K562 (cell line): Measurements from ENCODE around the gene SMIM36. TPM values are rescaled to one million over a fixed set of nuclear protein-coding genes. Genes with fewer than 3 reads are reported as not detected.

Source experiments
- ATAC-seq: fragments of 200-7000 bp; cut with Tn5 transposase; 3 replicates; pipeline ENCODE4 v1.9.1; 2020; ENCODE audit warnings: moderate library complexity
- BruUV-seq: library from RNA; stranded (reverse); fragments of 400-500 nt; replicated peaks from 2 replicates; lab custom pipeline; 2021; lab: Mats Ljungman, UMichigan
- CTCF ChIA-PET: fragments of 300-600 bp; formaldehyde crosslinking; extraction: SDS; loops from one replicate; lab custom pipeline; 2021; ENCODE audit warnings: low intra/inter-chr PET ratio; lab: Yijun Ruan, JAX
- POLR2A ChIA-PET: fragments of 300-600, 350-650 bp; sonication (Branson Sonifier 250); formaldehyde crosslinking; extraction: SDS; loops from one replicate; lab custom pipeline; 2021; ENCODE audit warnings: antibody characterized with exemption, inconsistent platforms; lab: Yijun Ruan, JAX
- DNase-seq, 4 experiments: peaks; one replicate each; pipeline versions ENCODE4 v3.0.0 to v3.0.0-alpha.2; 2011 to 2018; ENCODE audit warnings: low spot score in 3 of 4, mixed read lengths in 3 of 4; ENCODE audit errors: extremely low read depth in 1 of 4
- FAIRE-seq: peaks from 2 replicates; lab custom pipeline; 2011; peaks lifted over from hg19 to GRCh38; lab: Jason Lieb, UNC
- H2AFZ ChIP-seq: 2 replicates; pipeline ENCODE4 v1.6.0; 2011; ENCODE audit warnings: low read depth, low read length, control low read depth, inconsistent platforms
- H3K27ac ChIP-seq: fragments of 200-600 bp; 3 replicates; pipeline ENCODE4 v1.8.0; 2011; ENCODE audit warnings: low read depth, mild to moderate bottlenecking, control low read depth, inconsistent platforms, low read length, moderate library complexity, mixed read lengths; ENCODE audit errors: extremely low read depth
- H3K27me3 ChIP-seq, 2 experiments: fragments of 300-600 bp in 1 of 2; 2 replicates in 1 of 2; 3 replicates in 1 of 2; pipeline versions ENCODE4 v1.6.0 to v1.8.0; 2011; ENCODE audit warnings: inconsistent platforms in 2 of 2, low read length in 2 of 2, mild to moderate bottlenecking in 1 of 2, mixed read lengths in 1 of 2, moderate library complexity in 1 of 2; ENCODE audit not compliant: control insufficient read depth in 2 of 2, insufficient read depth in 2 of 2
- H3K36me3 ChIP-seq: fragments of 300-600 bp; 3 replicates; pipeline ENCODE4 v1.8.0; 2011; ENCODE audit warnings: mild to moderate bottlenecking, low read length, inconsistent platforms; ENCODE audit not compliant: control insufficient read depth, insufficient read depth
- H3K4me1 ChIP-seq, 2 experiments: fragments of 200-600 bp in 1 of 2; replicated peaks in 1 of 2; 2 replicates in 1 of 2; 3 replicates in 1 of 2; pipeline versions ENCODE4 v1.5.1 to v1.8.0; 2011; ENCODE audit warnings: inconsistent platforms in 2 of 2, low read length in 2 of 2, mild to moderate bottlenecking in 1 of 2, mixed read lengths in 1 of 2, moderate library complexity in 1 of 2; ENCODE audit not compliant: control insufficient read depth in 2 of 2, insufficient read depth in 2 of 2
- H3K4me2 ChIP-seq: 2 replicates; pipeline ENCODE4 v1.6.1; 2011; ENCODE audit warnings: low read length, control low read depth, inconsistent platforms, mixed read lengths; ENCODE audit not compliant: insufficient read depth
- H3K4me3 ChIP-seq: fragments of 200-600 bp; sonication (generic), shearing (Covaris generic); 2 replicates; pipeline ENCODE4 v1.5.1; 2016; ENCODE audit warnings: control low read depth, inconsistent platforms
- H3K79me2 ChIP-seq: fragments of 200-600 bp; 3 replicates; pipeline ENCODE4 v1.8.0; 2011; ENCODE audit warnings: low read length, inconsistent platforms; ENCODE audit not compliant: control insufficient read depth, insufficient read depth
- H3K9ac ChIP-seq, 2 experiments: 2 replicates each; pipeline versions ENCODE4 v1.6.0 to v1.6.1; 2011; ENCODE audit warnings: low read depth in 2 of 2, low read length in 2 of 2, control low read depth in 1 of 2, inconsistent platforms in 1 of 2, mild to moderate bottlenecking in 1 of 2, mixed read lengths in 1 of 2; ENCODE audit not compliant: insufficient read depth in 1 of 2
- H3K9me1 ChIP-seq: one replicate; pipeline ENCODE4 v1.6.0; 2011; ENCODE audit warnings: inconsistent platforms, mild to moderate bottlenecking, low read length, moderate library complexity; ENCODE audit not compliant: control insufficient read depth, insufficient read depth
- H3K9me3 ChIP-seq: replicated peaks from 2 replicates; pipeline ENCODE4 v1.5.1; 2011; ENCODE audit warnings: low read depth, low read length, inconsistent platforms; ENCODE audit not compliant: control insufficient read depth, insufficient read depth
- H4K20me1 ChIP-seq: replicated peaks from 2 replicates; pipeline ENCODE4 v1.6.1; 2011; ENCODE audit warnings: low read length, inconsistent platforms, mixed read lengths; ENCODE audit not compliant: control insufficient read depth, insufficient read depth
- BCL6 ChIP-seq: fragments of 250-450 bp; sonication (Bioruptor Pico); IDR thresholded peaks from 2 replicates; pipeline ENCODE4 v1.4.0; 2020
- BHLHE40 ChIP-seq: IDR thresholded peaks from 2 replicates; pipeline ENCODE4 v1.6.1; 2011; ENCODE audit warnings: low read length, improper control_type of control experiment
- CREM ChIP-seq: IDR thresholded peaks from 2 replicates; pipeline ENCODE4 v1.6.1; 2014; ENCODE audit warnings: antibody characterized with exemption, low read depth
- KLF6 ChIP-seq: fragments of 250-450 bp; sonication (Bioruptor Pico); IDR thresholded peaks from 2 replicates; pipeline ENCODE4 v1.4.0; 2020; ENCODE audit warnings: mild to moderate bottlenecking, moderate library complexity, borderline replicate concordance
- LARP7 ChIP-seq: fragments of 450-650 bp; IDR thresholded peaks from 2 replicates; pipeline ENCODE4 v1.6.1; 2016
- NR2C1 ChIP-seq, 2 experiments: fragments of 450-650 bp; IDR thresholded peaks; 2 replicates each; pipeline ENCODE4 v1.6.1; 2017; ENCODE audit warnings: mild to moderate bottlenecking in 2 of 2, antibody characterized with exemption in 1 of 2, inconsistent platforms in 1 of 2, missing compliant biosample characterization in 1 of 2, missing genetic modification characterization in 1 of 2
- RFX7 ChIP-seq: fragments of 250-450 bp; sonication (Bioruptor Pico); IDR thresholded peaks from 2 replicates; pipeline ENCODE4 v1.5.1; 2021; ENCODE audit warnings: mild to moderate bottlenecking
- SIX5 ChIP-seq, 2 experiments: IDR thresholded peaks; 2 replicates each; pipeline ENCODE4 v1.6.1; 2011; ENCODE audit warnings: low read length in 2 of 2, borderline replicate concordance in 1 of 2, low read depth in 1 of 2, mild to moderate bottlenecking in 1 of 2, moderate library complexity in 1 of 2; ENCODE audit not compliant: insufficient read depth in 1 of 2
- TAF15 ChIP-seq: fragments of 200-400 bp; formaldehyde crosslinking; IDR thresholded peaks from 2 replicates; pipeline ENCODE4 v1.6.1; 2017; ENCODE audit warnings: mild to moderate bottlenecking, low read depth, low read length, moderate library complexity
- TAL1 ChIP-seq: fragments of 450-650 bp; IDR thresholded peaks from 2 replicates; pipeline ENCODE4 v1.6.1; 2016; ENCODE audit warnings: mild to moderate bottlenecking
- THRAP3 ChIP-seq: fragments of 450-650 bp; IDR thresholded peaks from 2 replicates; pipeline ENCODE4 v1.6.1; 2016; ENCODE audit warnings: mild to moderate bottlenecking, inconsistent platforms, borderline replicate concordance
- ZBTB26 ChIP-seq: fragments of 450-650 bp; formaldehyde crosslinking; IDR thresholded peaks from 2 replicates; pipeline ENCODE4 v1.4.0; 2022; ENCODE audit warnings: missing genetic modification characterization
- ZNF408 ChIP-seq: fragments of 250-450 bp; sonication (Bioruptor Pico); IDR thresholded peaks from 2 replicates; pipeline ENCODE4 v1.4.0; 2020; ENCODE audit warnings: low read depth, mild to moderate bottlenecking, moderate library complexity
- ZNF778 ChIP-seq: fragments of 450-650 bp; formaldehyde crosslinking; IDR thresholded peaks from 2 replicates; pipeline ENCODE4 v1.4.0; 2020; ENCODE audit warnings: mild to moderate bottlenecking, moderate library complexity
- ZNF79 ChIP-seq: fragments of 250-450 bp; sonication (Bioruptor Pico); IDR thresholded peaks from 2 replicates; pipeline ENCODE4 v1.4.0; 2020; ENCODE audit warnings: low read depth, mild to moderate bottlenecking, moderate library complexity
- ZZZ3 ChIP-seq: fragments of 450-650 bp; IDR thresholded peaks from 2 replicates; pipeline ENCODE4 v1.6.1; 2016; ENCODE audit warnings: antibody characterized with exemption, mild to moderate bottlenecking, moderate library complexity
- WGBS: fragments of 100-300 bp; shearing (Covaris generic); methylation state at CpG from one replicate; pipeline ENCODE4 v1.1.6; 2016; ENCODE audit warnings: low coverage, mixed read lengths; ENCODE audit not compliant: insufficient coverage; ENCODE audit errors: missing lambda C conversion rate; 5-methylcytosine and 5-hydroxymethylcytosine counted together
- in situ Hi-C: fragments of 300-500 bp; cut with MboI; formaldehyde crosslinking; loops from 4 replicates; pipeline ENCODE4 v1.15.0; 2018; ENCODE audit warnings: inconsistent platforms, mixed read lengths
- intact Hi-C: fragments of 100-400 bp; cut with micrococcal nuclease; formaldehyde crosslinking; loops from 2 replicates; pipeline ENCODE4 v1.14.2; 2022
- polyA plus RNA-seq, 8 experiments: library from polyadenylated mRNA; depleted of rRNA in 4 of 8; stranded (reverse) in 5 of 8; unstranded in 3 of 8; fragments of >200 nt; fragmentation: Nextera tagmentation in 2 of 8; fragmentation: Illumina TruSeq in 1 of 8; extraction: Ambion mirVana in 2 of 8; extraction: Trizol in 1 of 8; gene quantifications; 2 replicates each; pipeline versions ENCODE4 v1.2.1 to v1.2.3, GENCODE V29; 2011 to 2014; ENCODE audit warnings: inconsistent platforms in 1 of 8, missing spikeins in 1 of 8
- total RNA-seq, 7 experiments: library from RNA; depleted of rRNA in 6 of 7; stranded (reverse); fragments of >200 nt in 6 of 7; fragmentation: Illumina TruSeq in 2 of 7; extraction: Trizol in 2 of 7; gene quantifications; 2 replicates each; pipeline versions ENCODE4 v1.2.1 to v1.2.3, GENCODE V29; 2011 to 2021; ENCODE audit warnings: low replicate concordance in 1 of 7
- TF ChIP-seq, protein P1 (sequence below), 3 experiments: IDR thresholded peaks in 2 of 3; conservative IDR thresholded peaks in 1 of 3; 2 replicates each; pipeline ENCODE4 v1.5.1; 2011 to 2012; ENCODE audit warnings: low read length in 3 of 3, mild to moderate bottlenecking in 3 of 3, control low read depth in 2 of 3, improper control_type of control experiment in 1 of 3, inconsistent platforms in 1 of 3, low read depth in 1 of 3, mixed read lengths in 1 of 3, moderate library complexity in 1 of 3; ENCODE audit not compliant: insufficient read depth in 2 of 3
- TF ChIP-seq, protein P2 (sequence below), 2 experiments: fragments of 200-800 bp in 1 of 2; sonication (Bioruptor generic) in 1 of 2; sonication (generic) in 1 of 2; formaldehyde crosslinking in 1 of 2; IDR thresholded peaks in 1 of 2; conservative IDR thresholded peaks in 1 of 2; 2 replicates each; pipeline versions ENCODE4 v1.5.0 to v1.6.1; 2016 to 2020; ENCODE audit warnings: missing compliant biosample characterization in 1 of 2, missing genetic modification characterization in 1 of 2, missing genetic modification reagents in 1 of 2

The SMIM36 gene
- total and polyA plus RNA-seq, 9 of the 15 experiments (the other 6 are each of a cell fraction or from before 2014, with no cell fraction given): not detected

DNA sequence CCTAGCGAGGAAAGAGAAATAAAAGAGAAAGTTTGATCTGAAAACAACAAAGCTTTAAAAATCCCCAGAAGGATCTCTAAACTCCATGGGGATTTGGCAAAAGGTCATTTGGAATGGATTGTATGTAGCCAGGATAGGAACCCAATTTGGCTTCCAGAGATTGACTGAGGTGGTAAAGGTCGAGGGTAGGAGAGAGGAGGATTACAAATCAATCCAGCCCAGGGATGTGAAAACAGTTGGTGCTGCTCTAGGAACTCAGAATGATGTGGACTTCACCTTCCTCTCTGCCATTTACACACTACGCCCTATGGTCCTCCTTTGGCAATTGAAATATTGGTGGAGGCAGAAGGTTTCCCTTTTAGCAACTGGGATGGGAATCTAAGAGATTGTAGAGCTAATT, 18.8 kb upstream of the SMIM36 start:
- in situ Hi-C loops: loop anchor here (25.0 kb wide), 1 partner anchor 782 kb away; no protein-coding TSS in a partner anchor
- ATAC-seq (no peak), FAIRE-seq (no peak), DNase-seq (no peak)
- no peaks in the 10 kb centered on the region for H3K27me3 ChIP-seq
- BruUV-seq: no TSS peak
- intact Hi-C loops: no loop called here
- no peak for TF ChIP-seq ZNF778 (CRISPR knock-in tag)
- no peak for TF ChIP-seq SIX5 (IDR thresholded peaks at IDR 0.05; ENCODE audit: borderline replicate concordance in 1 of 2, insufficient read depth in 1 of 2, low read depth in 1 of 2, low read length in 2 of 2)
- TF ChIP-seq BCL6: no peak
- no peak for TF ChIP-seq CREM
- TF ChIP-seq BHLHE40: no peak
- TF ChIP-seq, protein P1, sequence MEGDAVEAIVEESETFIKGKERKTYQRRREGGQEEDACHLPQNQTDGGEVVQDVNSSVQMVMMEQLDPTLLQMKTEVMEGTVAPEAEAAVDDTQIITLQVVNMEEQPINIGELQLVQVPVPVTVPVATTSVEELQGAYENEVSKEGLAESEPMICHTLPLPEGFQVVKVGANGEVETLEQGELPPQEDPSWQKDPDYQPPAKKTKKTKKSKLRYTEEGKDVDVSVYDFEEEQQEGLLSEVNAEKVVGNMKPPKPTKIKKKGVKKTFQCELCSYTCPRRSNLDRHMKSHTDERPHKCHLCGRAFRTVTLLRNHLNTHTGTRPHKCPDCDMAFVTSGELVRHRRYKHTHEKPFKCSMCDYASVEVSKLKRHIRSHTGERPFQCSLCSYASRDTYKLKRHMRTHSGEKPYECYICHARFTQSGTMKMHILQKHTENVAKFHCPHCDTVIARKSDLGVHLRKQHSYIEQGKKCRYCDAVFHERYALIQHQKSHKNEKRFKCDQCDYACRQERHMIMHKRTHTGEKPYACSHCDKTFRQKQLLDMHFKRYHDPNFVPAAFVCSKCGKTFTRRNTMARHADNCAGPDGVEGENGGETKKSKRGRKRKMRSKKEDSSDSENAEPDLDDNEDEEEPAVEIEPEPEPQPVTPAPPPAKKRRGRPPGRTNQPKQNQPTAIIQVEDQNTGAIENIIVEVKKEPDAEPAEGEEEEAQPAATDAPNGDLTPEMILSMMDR (IDR thresholded peaks at IDR 0.05 in 2 of 3, conservative IDR thresholded peaks at IDR 0.05 in 1 of 3; ENCODE audit: insufficient read depth in 2 of 3, low read depth in 1 of 3, low read length in 3 of 3): no peak
- TF ChIP-seq RFX7: no peak
- TF ChIP-seq TAF15: no peak
- TF ChIP-seq ZZZ3: no peak
- no peak for TF ChIP-seq LARP7
- no peak for TF ChIP-seq KLF6 (CRISPR knock-in tag)
- TF ChIP-seq ZNF408 (CRISPR knock-in tag): no peak
- TF ChIP-seq TAL1: no peak
- TF ChIP-seq THRAP3: no peak
- no peak for TF ChIP-seq ZBTB26
- no peak for TF ChIP-seq NR2C1 (IDR thresholded peaks at IDR 0.05)
- TF ChIP-seq NR2C1 (tag; IDR thresholded peaks at IDR 0.05): no peak
- TF ChIP-seq ZNF79 (CRISPR knock-in tag): no peak
- TF ChIP-seq, protein P2, sequence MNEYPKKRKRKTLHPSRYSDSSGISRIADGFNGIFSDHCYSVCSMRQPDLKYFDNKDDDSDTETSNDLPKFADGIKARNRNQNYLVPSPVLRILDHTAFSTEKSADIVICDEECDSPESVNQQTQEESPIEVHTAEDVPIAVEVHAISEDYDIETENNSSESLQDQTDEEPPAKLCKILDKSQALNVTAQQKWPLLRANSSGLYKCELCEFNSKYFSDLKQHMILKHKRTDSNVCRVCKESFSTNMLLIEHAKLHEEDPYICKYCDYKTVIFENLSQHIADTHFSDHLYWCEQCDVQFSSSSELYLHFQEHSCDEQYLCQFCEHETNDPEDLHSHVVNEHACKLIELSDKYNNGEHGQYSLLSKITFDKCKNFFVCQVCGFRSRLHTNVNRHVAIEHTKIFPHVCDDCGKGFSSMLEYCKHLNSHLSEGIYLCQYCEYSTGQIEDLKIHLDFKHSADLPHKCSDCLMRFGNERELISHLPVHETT (CRISPR knock-in tag; conservative IDR thresholded peaks at IDR 0.05 in 1 of 2, IDR thresholded peaks at IDR 0.05 in 1 of 2): no peak
- no peak overlapping the region for H3K4me3 ChIP-seq
- no peaks in the 10 kb centered on the region for H3K79me2 ChIP-seq
- H3K9me1 ChIP-seq: no peaks in the 10 kb centered on the region
- no peaks in the 10 kb centered on the region for H3K36me3 ChIP-seq
- POLR2A ChIA-PET: interaction anchor here (0.5 kb wide), 1 partner anchor 630 kb away, joined by 4 read pairs; no protein-coding TSS in a partner anchor
- no peak overlapping the region for H3K9ac ChIP-seq
- H4K20me1 ChIP-seq: no peaks in the 10 kb centered on the region
- CTCF ChIA-PET: no interaction called here
- no peak overlapping the region for H3K4me2 ChIP-seq
- 39% methylated on average over 3 of the region's 3 CpGs for WGBS
- H3K27ac ChIP-seq: no peak overlapping the region
- H3K9me3 ChIP-seq: no peaks in the 10 kb centered on the region
- H2AFZ ChIP-seq: no peak overlapping the region
- H3K4me1 ChIP-seq: no peaks in the 10 kb centered on the region
